Left forelimb (tissue), 1 donor: ENCODE results near the gene CCDC88C.
"Not testable (repeated sequence)": the region's sequence is repeated elsewhere in the genome, so short reads cannot be mapped to it uniquely, and the experiment has no call there.

Experiments
- DNase-seq: peaks from one replicate; pipeline ENCODE4 v3.0.0-alpha.2; 2018; ENCODE audit warnings: low spot score

Gene CCDC88C

DNA sequence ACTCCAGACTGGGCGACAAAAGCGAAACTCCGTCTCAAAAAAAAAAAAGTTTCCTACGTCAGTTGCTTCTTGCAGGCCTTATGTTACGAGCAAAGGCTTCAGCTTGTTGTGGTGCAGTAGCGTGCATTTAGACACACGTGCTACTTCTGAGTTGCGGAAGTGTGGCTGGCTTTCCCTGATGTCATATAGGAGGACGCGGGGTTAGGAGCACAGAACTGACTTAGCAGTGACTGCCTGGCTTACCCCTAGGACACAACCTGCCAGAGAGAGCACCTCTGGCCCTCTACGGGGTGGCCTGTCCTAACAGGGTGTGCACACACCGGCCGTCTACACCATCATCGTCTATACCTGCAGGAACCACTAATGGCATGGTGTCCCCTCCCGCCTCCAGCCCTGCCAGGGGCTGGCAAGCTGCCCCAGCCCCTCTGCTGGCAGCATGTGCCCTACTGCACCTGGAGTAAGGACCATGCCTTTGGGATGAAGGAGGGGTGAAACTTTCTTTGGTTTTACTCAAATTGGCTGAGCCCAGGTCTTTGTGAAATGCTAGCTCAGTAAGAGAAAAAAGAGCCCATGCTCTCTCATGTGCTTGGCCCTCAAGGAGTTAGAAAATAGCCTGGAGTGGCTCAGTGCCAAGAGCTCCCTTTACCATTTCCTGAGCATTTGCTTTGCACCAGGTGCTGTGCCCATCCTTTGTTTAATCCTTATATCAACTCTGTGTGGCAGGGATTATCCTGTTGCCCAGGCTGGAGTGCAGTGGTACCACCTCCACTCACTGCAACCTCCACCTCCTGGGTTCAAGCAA, 171.4 kb downstream of the CCDC88C start:
- no peak for DNase-seq

DNA sequence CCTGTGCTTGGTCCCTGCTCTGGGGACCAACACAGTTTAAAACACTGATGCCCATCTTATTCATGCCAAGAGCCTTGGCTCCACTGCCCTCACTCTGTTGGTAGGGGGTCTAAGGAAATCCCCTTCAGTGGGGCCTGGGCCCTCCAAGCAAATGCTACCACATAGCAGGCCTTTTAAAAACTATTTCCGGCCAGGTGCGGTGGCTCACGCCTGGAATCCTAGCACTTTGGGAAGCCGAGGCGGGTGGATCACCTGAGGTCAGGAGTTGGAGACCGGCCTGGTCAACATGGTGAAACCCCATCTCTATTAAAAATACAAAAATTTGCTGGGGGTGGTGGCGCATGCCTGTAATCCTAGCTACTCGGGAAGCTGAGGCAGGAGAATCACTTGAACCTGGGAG, 172.0 kb downstream of the CCDC88C start:
- not testable (repeated sequence) for DNase-seq

DNA sequence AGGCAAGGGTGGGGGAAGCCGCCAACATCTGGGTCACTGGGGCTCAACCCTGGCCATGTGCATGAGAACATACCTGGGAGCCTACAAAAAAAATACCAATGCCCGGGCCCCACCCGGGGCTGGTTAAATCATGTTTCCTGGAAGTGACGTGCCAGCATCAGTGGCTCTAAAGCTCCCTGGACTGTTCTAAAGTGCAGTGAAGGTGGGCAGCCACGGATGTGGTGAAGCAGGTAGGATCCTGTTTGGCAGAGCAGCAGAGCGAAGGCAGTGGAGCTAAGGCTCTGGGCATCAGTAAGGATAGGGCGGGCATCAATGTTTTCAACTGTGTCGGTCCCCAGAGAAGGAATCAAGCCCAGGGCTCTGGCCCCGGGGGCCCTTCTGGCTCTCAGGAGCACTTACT, 172.6 kb downstream of the CCDC88C start:
- DNase-seq, result no peak

DNA sequence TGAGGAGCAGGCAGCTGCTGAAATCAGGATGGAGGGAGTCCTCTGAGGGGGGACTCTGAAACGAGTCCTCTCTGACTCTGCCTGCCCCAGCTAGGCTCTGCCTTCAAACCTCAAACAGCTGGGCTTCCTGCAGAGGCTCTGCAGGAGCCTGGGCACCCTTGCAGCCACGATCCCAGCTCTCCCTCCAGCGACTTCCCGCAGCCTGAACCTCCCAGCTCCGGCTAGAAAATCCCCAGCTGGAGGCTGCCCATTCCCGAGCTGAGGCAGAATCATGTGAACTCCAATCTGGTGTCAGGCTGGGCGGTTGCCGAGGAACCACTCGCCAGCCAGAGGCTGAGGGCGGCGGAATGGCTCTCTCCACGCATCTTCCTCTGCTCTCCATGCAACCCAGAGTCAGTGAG, 173.1 kb downstream of the CCDC88C start, which contains the start of gene GPR68:
TSS of gene GPR68 (minus strand) at position 204 of the 401 bp plus-strand sequence. CDS start 9,654 bp downstream, outside the sequence.
- DNase-seq, result no peak

DNA sequence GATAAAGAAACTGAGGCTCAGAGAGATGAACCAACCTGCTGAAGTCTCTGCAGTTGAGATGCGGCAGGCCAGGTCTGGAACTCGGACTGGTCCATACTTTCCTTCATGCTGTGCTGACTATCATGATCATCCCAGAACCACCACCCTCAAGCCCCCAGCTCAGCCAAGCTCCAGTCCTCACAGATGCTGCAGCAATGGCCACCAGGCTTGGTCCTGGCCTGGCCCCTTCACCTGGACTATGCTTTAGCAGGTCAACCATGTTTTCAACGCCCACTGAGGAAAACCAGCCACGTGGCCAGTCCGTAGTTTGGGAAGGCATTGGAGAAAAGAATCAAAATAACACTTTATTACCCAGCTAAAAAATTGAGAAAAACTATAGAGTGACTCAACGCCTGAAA, 174.5 kb downstream of the CCDC88C start:
- no peak for DNase-seq

DNA sequence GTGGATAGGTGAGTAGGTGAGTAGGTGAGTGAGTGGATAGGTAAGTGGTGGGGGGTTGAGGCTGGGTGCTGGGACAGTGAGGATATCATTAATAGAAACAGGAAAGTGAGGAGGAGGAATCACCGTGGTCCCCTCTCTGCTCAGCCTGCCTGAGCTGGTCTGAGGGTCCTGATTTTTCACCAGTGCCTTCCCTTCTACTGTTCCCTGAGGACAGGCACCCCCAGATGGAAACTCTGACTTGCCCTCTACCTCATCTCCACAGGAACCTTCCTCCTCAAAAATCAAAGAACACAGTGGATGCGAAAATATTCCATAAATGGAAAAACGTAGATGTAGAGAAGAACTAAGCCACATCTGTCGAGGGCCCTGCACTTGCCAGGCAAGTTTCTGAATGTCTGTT, 175.0 kb downstream of the CCDC88C start:
- no peak for DNase-seq

DNA sequence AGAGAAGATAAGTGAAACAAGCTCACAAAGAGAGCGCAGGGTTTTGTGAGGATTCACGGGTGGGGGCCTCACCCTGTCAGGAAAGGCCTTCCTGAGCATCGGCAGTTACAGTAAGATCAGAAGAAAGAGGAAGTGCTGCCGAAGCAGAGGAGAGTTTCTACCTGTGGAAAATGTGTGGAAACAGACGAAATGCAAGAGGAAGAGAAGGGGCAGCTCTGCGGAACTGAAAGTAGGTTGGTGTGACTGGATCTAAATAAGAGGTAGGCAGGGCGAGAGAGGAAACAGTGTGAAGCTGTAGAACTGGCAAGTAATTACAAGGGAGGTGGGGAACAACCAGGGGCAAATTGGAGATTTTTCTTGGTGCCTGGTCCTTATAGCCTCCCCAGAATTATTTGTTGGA, 175.8 kb downstream of the CCDC88C start:
- DNase-seq, result no peak

DNA sequence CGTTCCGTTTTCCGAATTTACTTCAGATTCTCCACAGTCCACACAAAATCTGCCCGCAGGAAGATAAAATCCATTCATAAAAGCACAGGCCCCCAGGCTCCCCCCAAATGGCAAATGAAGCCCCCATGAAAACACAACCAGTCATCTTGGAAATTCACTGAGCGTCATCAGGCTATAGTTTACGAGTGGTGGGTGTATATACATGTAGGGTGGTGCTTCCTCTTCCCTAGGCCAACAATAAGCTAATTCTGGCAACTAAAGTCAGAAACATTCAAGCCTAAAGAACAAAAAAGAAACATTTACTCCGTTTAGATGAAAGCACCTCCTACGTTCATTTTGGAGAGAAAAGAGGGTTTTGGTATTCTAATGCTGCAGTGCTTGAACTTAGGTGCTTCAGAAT, 179.0 kb downstream of the CCDC88C start:
- DNase-seq, result no peak

DNA sequence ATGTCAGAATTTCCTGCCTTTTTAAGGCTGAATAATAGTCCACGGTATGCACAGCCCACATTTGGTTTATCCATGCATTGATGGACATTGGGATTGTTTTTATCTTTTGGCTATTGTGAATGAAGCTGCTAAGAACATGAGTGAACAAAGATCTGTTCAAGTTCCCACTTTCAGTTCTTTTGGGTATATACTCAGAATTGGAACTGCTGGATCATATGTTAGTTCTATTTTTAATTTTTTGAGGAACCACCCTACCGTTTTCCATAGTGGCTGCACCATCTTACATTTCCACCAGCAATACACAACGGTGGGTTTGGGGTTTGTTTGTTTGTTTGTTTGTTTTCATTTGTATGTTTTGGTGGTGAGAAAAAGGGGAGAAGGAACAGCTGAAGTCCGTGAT, 179.5 kb downstream of the CCDC88C start:
- no peak for DNase-seq

DNA sequence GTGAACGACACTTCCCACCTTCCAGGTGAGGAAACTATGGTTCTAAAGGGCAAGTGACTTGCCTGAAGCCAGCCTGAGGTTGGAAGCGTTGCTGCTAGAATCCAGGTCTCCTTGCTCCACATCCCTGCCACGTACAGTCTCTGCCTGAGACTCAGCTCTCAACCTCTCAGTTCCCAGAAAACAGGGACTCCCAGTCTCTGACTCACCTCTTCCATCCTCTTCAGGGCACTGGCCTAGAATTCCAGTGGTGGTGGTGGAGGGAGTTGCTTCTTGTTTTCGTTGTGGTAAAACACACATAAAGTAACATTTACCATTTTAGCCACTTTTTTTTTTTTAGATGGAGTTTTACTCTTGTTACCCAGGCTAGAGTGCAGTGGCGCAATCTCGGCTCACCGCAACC, 180.4 kb downstream of the CCDC88C start:
- DNase-seq, result no peak

DNA sequence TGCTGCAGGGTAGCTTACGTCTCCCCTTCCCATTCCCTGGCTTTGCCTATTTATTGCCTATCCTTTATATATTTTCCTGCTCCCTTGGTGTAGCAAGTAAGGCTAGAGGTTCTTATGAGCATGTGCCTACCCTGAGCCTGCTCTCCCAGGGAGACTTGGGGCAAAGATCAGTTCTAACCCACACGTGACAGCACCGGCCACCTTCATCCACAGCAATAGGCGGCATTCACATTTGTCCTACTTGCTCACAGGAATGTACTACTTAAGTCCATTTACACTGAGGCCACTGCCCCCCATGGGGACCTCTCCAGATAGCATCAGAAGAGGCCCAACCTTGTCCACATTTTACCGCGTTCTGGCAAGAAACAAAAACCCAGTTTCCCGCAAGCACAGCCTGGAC, 181.8 kb downstream of the CCDC88C start:
- DNase-seq, result no peak

DNA sequence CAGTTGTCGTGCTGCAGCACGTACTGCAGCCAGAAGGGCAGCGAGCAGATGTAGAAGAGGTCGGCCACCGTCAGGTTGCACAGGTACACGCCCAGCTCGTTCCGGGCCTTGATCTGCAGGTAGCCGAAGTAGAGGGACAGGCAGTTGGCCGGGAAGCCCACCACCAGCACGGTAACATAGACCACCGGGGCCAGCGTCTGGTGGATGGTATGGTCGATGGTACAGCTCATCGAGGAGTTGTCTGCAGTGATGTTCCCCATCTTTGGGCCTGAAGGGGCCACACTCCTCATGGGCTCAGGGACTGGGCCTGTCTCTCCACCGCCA, 182.9 kb downstream of the CCDC88C start:
- DNase-seq, result no peak

DNA sequence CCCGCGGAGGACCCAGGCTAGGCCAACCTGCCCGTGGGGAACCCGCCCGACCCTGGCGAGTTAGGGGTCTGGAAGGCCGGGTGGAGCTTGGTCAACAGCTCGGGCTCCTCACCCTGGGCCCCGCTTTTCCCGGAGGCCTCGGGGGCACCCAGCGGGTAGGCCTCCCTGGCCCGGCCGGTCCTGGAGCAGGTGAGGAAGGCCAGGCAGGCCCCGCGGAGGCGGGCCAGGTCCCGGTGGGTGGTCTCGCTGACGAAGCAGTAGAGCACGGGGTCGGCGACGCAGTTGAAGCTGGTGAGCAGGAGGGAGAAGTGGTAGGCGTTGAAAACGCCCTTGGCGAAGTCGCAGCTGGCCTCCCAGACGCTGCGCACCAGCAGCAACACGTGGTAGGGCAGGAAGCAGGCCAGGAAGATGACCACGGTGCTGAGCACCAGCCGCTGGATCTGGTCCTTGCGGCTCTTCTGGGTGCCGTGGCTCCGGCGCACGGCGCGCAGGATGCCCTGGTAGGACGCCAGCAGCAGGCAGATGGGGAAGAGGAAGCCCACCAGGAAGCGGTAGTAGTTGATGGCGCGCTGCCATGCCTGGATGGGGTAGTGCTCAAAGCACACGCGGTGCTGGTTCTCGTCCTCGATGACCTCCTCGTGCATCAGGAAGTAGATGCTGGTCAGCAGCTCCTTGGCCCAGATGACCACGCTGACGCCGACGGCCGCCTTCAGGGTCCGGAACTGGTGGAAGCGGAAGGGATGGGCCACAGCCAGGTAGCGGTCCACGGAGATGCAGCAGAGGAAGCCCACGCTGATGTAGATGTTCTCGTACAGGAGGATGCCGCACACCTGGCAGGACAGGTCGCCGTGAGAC, 183.5 kb downstream of the CCDC88C start:
- no peak for DNase-seq

DNA sequence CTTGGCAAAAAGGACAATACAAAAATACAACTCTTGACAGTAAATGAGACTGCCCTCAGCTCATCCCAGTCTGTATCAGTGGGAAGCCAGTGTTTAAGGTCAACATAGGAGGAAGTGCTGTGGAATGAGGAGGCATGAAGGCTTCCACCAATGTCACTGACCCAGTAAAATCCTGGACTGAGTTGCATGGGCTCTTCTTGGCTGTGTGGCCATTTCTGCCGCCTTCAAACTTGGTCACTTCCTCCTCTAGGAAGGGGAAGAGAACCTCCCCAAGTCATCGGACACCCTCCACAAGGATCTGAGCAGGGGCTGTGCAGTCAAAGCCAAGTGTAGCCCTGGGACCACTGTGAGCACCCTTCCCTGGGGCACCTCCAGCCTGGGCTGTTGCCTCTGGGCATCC, 185.0 kb downstream of the CCDC88C start:
- no peak for DNase-seq

DNA sequence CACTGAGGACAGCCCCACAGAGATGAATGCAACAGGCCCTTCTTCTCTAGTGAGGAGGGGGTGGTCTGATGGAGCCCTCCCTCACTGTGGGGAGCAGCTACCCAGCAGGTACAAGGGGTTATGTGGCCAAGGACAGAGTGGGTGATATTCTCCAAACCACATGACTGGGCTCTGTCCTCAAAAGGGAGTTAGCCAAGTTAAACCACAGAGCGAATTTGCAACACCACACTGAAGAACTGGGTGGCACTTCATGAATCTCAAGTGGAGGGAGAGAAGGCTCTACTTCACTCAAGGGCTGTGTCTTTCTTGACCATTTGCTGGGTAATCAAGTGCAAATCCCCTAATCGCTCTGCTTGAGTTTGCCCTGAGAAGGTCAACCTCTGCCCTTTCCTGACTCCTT, 185.6 kb downstream of the CCDC88C start:
- no peak for DNase-seq

DNA sequence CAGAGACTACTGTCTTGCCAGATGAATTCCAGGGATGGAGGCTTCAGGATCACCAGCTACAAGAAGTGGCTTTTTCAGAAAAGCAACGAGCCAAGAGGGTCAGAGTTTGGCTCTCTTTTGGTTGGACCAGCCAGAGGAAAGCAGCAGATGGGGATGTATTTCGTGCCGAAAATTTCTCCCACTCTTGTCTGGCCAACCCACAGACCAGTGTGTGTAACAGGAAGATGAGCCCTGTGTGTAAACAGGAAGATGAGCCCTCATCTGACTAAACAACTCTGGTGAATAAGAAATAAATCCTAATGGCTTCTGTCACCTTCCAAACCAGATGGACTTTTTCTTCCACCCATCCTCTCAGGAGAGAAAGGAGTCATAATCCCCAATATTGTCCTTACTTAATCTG, 186.2 kb downstream of the CCDC88C start:
- no peak for DNase-seq

DNA sequence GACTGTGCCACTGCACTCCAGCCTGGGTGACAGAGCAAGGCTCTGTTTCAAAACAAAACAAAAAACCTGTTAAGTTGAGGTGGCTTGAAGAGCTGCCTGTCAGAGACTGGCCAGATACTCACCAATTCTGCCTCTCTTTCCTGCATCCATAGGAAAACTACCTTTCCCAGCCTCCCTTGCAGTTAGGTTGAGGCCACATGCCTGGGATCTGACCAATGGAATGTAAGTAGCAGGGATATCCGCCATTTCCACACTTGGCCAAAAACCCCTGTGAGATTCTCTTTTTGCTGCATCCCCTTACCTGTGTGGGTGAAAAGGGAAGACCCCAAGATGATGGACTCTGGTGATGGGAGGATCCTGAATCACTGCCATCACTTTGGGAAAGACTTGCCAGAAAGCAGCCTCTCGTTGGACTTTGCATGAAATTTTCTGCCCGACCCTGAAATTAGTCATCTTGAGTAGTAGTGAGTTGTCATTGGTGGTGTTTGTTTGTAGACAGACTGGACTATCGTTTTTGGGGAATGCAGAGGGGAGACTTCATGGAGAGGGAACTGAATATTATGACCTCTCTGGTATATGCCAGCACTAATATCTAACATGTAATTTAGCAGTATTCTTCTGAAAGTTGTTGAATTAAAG, 187.1 kb downstream of the CCDC88C start:
- no peak for DNase-seq

DNA sequence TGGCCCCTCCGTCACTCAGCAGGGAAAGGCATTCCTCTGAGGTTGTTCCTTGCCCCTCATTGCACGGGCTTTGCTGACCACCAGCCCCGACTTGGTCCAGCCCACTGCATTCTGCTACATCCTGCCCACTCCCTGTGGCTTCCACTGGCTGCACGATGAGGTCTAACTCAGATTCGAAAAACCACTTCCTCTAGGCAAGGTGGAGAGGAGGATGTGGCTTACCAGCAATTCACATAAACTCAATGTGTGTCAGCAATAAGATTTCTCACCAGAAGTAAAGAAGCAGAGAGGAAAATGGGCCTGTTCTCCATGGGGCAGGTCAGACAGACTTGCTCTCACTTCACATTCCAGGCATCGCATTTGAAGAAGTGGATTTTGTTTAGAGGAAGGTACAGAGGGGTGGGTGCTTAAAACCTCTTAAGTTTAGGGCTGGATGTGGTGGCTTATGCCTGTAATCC, 187.8 kb downstream of the CCDC88C start:
- DNase-seq, result no peak

DNA sequence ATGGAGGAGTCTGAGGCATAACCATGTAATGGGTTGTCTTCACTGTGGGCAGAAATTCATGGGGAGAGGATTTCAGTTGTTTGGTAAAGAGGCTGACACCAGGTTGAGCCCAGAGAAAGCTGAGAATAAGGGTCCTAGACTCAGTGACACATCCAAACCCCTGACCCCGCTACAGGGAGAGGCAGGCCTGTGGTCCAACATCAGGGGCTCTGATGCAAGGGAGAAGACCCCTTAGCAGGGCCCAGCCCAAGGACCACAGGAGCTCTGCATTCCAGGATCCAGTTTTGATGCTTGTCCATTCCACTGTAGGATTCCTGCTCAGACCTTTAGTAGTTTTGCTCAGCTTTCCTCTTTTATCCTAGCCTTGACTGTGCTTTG, 188.6 kb downstream of the CCDC88C start:
- no peak for DNase-seq

DNA sequence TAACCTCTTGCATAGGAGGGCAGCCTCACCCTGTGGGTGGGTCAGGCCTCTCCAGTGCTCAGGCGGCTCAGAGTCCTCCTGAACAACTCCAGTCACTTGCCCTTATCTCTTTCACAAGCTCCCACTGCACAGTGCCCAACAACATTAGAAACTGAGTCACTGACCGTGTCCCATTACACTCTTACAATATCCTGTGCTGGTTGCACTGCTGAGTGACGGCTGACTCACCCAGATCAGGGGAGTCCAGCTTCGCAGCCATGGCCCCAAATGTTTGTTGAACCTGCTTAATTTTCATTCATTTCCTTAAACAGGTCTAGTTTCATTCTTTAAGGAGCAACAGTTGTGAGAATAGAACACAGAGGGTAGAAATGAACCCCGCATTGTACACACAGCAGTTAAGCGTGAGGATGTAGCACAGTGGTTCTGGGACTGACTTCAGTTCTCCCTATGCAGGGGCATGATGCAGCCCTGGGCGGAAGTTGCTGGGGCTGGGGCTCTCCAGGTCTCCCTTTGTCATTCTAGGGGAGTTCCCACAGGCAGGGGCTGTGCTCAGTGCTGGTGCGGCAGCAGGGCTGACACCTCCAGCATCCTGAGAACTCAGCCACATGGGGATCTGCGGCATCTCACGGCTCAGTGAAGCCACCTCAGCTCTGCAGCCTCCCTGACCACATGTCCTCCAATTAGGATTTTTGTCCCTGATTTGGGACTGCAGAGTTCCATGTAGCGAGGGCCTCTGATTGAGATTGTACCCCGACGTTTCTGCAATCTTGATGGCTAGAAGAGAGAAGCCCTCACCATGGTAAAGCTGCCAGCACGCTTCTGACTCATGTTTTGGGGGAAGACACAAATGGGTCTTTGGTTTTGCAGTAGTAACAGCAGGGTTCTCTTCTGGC, 189.3 kb downstream of the CCDC88C start:
- no peak for DNase-seq

DNA sequence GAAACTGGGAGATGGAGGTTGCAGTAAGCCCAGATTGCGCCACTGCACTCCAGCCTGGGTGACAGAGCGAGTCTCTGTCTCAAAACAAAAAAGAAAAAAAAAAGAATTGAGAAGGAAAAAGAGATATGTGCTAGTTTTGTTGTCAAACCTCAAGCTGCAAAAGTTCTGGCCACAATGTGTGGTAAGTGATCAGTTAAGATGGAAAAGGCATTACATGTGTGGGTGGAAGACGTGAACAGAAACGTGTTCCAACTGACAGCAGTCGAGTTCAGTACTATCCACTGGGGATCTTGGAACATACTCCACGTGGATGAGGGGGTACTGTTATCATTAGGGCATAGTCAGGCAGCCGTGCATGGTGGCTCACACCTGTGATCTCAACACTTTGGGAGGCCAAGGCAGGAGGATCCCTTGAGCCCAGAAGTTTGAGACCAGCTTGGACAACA, 190.4 kb downstream of the CCDC88C start:
- no peak for DNase-seq

DNA sequence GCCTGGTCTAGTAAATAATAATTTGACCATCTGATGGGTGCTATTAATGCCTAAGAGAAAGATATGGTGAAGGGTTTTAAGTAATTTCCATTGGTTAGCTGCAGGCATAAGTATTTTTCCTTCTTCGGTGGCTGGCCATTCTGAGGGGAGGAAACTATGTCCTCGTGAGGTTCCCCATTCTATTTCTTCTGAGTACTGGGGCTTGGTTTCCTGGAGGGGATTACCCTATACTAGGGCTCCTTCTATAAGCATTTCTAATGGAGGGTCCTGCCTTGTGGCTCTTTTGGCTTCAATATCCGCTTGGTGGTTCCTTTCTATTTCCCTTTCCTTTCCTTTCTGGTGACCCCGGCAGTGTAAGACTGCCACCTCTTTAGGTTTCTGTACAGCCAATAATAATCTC, 191.3 kb downstream of the CCDC88C start:
- not testable (repeated sequence) for DNase-seq
